Measurements from ENCODE around the gene OR6C70.
"Not testable (repeated sequence)": the region's sequence is repeated elsewhere in the genome, so short reads cannot be mapped to it uniquely, and the experiment has no call there.

The OR6C70 gene

GRCh38 chr12:55470088-55470829 is at the start of gene OR6C70:
TSS of gene OR6C70 (minus strand) at chr12:55470138. CDS start at chr12:55470138, 0 bp downstream.
- no peak for DNase-seq

- DNase-seq: no peak
Observed at GRCh38 chr12:55516391-55516790, 46.5 kb upstream of the OR6C70 start.

GRCh38 chr12:55515696-55516095 is 45.8 kb upstream of the OR6C70 start:
- no peak for DNase-seq

- DNase-seq: no peak
Observed at GRCh38 chr12:55501601-55502000, 31.7 kb upstream of the OR6C70 start.

GRCh38 chr12:55499810-55500252 is 29.9 kb upstream of the OR6C70 start:
- no peak for DNase-seq

- DNase-seq: no peak
Observed at GRCh38 chr12:55499231-55499630, 29.3 kb upstream of the OR6C70 start.

GRCh38 chr12:55495490-55495889 is 25.6 kb upstream of the OR6C70 start:
- DNase-seq: no peak

- DNase-seq: no peak
Observed at GRCh38 chr12:55492078-55492477, 22.1 kb upstream of the OR6C70 start, which contains the start of gene OR6C68. TSS of gene OR6C68 (plus strand) at chr12:55492378. CDS start at chr12:55492378, 0 bp downstream.

- DNase-seq: not testable (repeated sequence)
Observed at GRCh38 chr12:55484284-55484683, 14.3 kb upstream of the OR6C70 start.

- not testable (repeated sequence) for DNase-seq
Observed at GRCh38 chr12:55479136-55479535, 9.2 kb upstream of the OR6C70 start.

- no peak for DNase-seq
Observed at GRCh38 chr12:55472264-55472663, 2.3 kb upstream of the OR6C70 start.

- DNase-seq: no peak
Observed at GRCh38 chr12:55469291-55469690, 647 bp downstream of the OR6C70 start.

GRCh38 chr12:55467836-55468235 is 2.1 kb downstream of the OR6C70 start:
- no peak for DNase-seq

- DNase-seq: not testable (repeated sequence)
Observed at GRCh38 chr12:55464926-55465325, 5.0 kb downstream of the OR6C70 start.

- no peak for DNase-seq
Observed at GRCh38 chr12:55448825-55449224, 21.1 kb downstream of the OR6C70 start.

- no peak for DNase-seq
Observed at GRCh38 chr12:55446326-55446725, 23.6 kb downstream of the OR6C70 start.

- DNase-seq: no peak
Observed at GRCh38 chr12:55445357-55445756, 24.6 kb downstream of the OR6C70 start.

GRCh38 chr12:55443776-55444175 is 26.2 kb downstream of the OR6C70 start, which contains the start of gene OR6C2:
TSS of gene OR6C2 (plus strand) at chr12:55444076. CDS start at chr12:55452214, 8,138 bp downstream.
- DNase-seq: no peak

GRCh38 chr12:55441233-55441632 is 28.7 kb downstream of the OR6C70 start:
- DNase-seq: not testable (repeated sequence)

GRCh38 chr12:55428331-55429243 is 41.4 kb downstream of the OR6C70 start:
- DNase-seq: no peak

GRCh38 chr12:55425954-55426353 is 44.0 kb downstream of the OR6C70 start, which contains the start of gene OR6C76:
TSS of gene OR6C76 (plus strand) at chr12:55426254. CDS start at chr12:55426254, 0 bp downstream.
- DNase-seq: no peak

- DNase-seq: no peak
Observed at GRCh38 chr12:55420307-55420962, 49.5 kb downstream of the OR6C70 start.
